ENCODE results near the gene CYP2W1.

The CYP2W1 gene

GRCh38 chr7:982511-983003 lies 424 bp upstream of the CYP2W1 start:
- DNase-seq = no peak

GRCh38 chr7:983616-984071 lies 663 bp downstream of the CYP2W1 start:
- no peak for DNase-seq

GRCh38 chr7:984361-985126 lies 1.6 kb downstream of the CYP2W1 start:
- DNase-seq = no peak

GRCh38 chr7:985127-985416 lies 2.1 kb downstream of the CYP2W1 start:
- DNase-seq = no peak

GRCh38 chr7:985915-986741 lies 3.1 kb downstream of the CYP2W1 start:
- peak; percentile 54 for DNase-seq

- DNase-seq = no peak
Observed at GRCh38 chr7:986766-987751, 4.1 kb downstream of the CYP2W1 start.

GRCh38 chr7:987909-988308 lies 4.9 kb downstream of the CYP2W1 start:
- no peak for DNase-seq

GRCh38 chr7:988426-988911 lies 5.5 kb downstream of the CYP2W1 start:
- DNase-seq = no peak

- no peak for DNase-seq
Observed at GRCh38 chr7:988963-989529, 6.1 kb downstream of the CYP2W1 start.

GRCh38 chr7:990352-990932 lies 7.5 kb downstream of the CYP2W1 start:
- no peak for DNase-seq

GRCh38 chr7:990933-991728 lies 8.2 kb downstream of the CYP2W1 start:
- DNase-seq = no peak

GRCh38 chr7:991729-992656 lies 9.0 kb downstream of the CYP2W1 start:
- DNase-seq = no peak

GRCh38 chr7:992709-993607 lies 10.0 kb downstream of the CYP2W1 start:
- DNase-seq = peak; percentile 92

- DNase-seq = no peak
Observed at GRCh38 chr7:994592-995308, 11.8 kb downstream of the CYP2W1 start.

GRCh38 chr7:995571-995970 lies 12.6 kb downstream of the CYP2W1 start:
- no peak for DNase-seq

GRCh38 chr7:996079-996872 lies 13.3 kb downstream of the CYP2W1 start:
- DNase-seq = no peak
